NCI-H1092 (cell line): ENCODE results near the gene ELANE.
"Not testable (repeated sequence)": the region's sequence is repeated elsewhere in the genome, so short reads cannot be mapped to it uniquely, and the experiment has no call there.

Source experiments
- DNase-seq: peaks from one replicate; lab custom pipeline; 2025; lab: John Stamatoyannopoulos, UW

ELANE gene

DNA sequence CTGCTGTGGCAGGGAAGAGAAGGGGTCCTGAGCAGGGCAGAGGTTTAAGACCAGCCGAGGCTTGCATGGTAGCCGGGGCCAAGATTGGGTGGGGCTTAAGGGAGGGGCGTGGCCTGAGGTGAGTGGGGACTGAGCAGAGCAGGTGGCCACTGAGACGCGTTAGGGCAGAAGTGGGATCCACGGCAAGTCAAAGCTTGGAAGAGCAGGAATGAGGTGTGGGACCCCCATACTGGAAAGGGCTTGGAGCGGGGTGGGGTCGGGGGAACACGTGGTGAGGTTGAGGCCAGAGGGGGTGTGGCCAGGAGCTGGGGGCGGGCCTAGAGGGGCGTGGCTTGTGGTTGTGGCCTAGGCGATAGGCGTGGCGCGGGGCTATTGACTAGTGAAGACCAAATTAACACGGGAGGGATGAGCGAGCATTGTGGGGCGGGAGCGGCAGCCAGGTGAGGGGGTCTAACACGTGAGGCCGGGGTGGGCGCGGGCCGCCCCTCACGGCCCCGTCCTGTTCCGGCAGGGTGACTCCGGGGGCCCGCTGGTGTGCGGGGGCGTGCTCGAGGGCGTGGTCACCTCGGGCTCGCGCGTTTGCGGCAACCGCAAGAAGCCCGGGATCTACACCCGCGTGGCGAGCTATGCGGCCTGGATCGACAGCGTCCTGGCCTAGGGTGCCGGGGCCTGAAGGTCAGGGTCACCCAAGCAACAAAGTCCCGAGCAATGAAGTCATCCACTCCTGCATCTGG lies 10.6 kb downstream of the ELANE start:
- no peak for DNase-seq

- DNase-seq: no peak
Measured at GRCh38 chr19:863315-863620, 11.2 kb downstream of the ELANE start.

DNA sequence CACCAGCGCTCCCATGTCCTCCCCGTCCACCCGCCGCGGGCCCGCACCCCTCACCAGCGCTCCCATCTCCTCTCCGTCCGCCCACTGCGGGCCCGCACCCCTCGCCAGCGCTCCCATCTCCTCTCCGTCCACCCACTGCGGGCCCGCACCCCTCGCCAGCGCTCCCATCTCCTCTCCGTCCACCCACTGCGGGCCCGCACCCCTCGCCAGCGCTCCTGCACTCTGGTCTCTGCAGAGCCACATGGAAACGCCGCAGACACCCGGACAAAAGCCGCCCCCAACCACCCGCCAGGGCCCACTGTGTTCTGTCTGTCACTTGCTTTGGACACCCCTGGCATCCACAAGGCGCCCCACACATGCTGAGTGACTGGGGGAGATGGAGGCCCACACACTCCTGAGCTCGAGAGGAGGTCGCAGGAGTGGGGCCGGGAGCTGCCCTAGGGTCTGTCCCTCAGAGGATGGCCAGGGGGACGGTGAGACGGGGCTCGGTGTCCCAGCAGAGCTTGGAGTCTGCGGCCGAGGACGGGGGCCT lies 14.7 kb downstream of the ELANE start:
- DNase-seq: no peak

GRCh38 chr19:867301-867793 lies 15.2 kb downstream of the ELANE start:
- no peak for DNase-seq

DNA sequence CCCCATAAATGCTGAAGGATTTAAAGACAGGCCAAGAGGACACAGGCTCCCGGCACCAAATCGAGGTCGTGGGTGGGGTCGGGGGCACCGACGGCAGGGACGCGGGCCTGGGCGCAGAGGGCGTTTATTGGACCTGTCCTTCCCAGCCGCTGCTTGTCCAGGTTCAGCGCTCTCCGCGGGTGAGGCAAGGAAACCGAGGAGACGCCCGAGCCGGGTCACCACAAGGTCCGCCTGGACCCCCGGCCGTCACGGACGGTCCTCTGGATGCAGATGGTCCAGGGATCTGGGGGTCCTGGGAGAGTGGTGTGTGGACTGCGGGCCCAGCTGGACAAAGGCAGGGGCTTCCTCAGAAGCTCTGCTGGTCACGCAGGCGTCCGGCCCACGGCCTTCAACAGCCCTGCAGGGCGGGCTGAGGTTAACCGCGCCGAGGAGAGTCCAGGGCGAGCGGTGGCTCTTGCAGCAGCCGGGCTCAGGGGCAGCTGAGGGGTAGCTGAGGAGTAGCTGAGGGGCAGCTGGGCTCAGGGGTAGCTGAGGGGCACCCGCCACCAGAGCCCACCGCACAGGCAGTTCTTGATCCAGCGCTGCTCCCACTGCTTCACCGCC lies 15.9 kb downstream of the ELANE start:
- DNase-seq: no peak

DNA sequence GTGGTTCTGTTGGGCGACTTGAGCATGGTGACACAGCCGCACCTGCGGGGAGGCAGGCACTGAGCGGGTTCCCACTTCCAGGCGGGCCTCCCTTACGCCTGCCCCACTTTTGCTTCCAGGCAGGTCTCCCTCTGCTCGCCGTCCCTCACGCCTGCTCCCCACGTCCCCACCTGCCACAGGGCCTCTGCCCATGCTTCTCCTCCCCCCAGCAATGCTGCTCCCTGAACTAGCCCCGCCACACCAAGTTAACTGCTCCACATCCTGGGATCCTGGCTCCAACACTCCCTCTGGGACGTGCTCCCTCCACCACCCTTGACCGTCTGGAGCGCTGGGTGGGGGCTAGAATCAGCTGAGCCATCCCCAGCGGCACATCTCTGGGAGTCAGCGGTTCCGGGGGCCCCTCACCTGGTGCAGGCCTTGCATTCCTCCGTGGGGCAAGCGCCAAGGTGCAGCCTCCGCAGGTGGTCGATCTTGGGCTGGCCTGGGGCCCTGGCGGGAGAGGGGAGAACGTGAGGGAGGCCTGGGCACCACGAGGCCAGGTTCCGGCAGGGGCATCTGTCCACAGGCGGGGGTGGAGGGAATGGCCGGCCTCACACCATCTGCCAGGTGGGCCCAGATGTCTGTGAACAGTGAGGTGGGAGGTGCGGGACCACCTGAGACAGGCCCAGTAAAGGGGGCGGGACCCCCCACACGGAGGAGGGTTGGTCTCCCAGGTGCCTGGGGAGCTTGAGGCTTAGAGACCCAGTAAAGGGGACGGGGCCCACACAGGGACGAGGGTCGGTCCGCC lies 16.5 kb downstream of the ELANE start:
- DNase-seq: no peak

- DNase-seq: no peak
Measured at GRCh38 chr19:869245-870177, 17.4 kb downstream of the ELANE start.

- no peak for DNase-seq
Measured at GRCh38 chr19:870314-870713, 18.2 kb downstream of the ELANE start.

DNA sequence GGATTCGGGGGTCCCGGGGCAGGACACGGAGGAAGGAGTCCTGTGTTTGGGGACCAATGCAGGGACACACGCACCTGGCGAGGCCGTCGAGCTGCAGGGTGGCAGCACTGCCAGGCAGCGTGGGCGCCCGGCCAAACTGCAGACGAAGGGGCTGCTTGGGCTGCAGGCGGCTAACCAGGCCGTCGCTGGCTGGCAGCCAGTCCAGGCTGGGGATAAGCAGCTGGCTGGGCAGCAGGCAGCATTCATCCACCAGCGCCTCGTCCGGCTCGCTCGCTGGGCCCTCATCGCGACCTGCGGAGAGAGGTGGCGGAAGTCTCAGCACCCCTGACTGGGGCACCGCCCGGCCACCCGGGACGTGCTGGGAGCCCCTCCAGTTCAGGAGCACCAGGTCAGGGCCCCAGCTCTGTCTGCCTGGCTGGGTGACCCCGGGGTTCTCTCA lies 18.9 kb downstream of the ELANE start:
- peak; percentile 88 for DNase-seq

- DNase-seq: no peak
Measured at GRCh38 chr19:871446-872265, 19.6 kb downstream of the ELANE start.

DNA sequence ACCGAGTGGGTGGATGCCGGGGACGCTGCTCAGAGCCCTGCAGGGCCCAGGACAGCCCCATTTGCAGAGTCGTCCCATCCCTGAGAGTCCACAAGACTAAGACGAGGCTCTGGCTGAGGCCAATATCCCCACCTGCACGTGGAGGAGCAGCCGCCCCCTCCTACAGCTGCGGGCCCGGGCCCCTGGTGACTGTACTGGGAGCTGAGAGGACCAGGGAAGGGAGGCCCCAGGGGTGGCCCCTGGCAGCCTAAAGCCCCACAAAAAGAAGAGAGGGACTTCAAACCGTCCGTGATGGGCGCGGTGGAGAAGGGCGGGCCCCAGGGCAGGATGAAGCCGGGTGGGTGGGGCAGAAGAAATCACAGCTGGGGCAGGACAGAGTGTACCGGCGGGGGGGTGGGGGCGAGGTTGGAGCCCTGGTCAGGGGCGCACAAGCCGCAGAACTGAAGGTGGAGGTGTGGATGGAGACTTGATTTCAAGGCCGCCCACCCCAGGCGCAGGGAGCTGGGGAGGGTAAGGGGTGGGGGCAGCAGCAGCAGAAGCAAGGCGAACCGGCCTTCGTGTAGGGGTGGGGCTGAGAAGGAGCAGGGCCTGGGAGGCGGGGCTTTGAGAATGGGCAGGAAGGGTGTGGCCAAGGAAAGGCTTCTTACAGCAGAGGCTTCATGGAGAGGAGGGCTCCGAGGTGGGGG lies 20.3 kb downstream of the ELANE start:
- no peak for DNase-seq

DNA sequence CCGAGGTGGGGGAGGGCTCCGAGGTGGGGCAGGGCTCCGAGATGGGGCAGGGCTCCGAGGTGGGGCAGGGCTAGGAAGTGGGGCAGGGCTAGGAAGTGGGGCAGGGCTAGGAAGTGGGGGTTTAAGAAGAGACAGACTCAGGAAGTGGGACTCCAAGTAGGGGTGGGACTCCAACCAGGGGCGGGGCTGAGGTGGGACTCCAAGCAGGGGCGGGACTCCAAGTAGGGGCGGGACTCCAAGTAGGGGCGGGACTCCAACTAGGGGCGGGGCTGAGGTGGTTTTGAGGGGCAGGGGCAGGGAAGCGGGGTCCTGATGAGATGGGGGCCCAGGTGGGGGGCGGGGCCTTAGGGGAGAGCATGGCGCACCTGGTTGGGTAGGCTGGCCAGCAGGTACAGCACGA lies 21.0 kb downstream of the ELANE start:
- DNase-seq: no peak

GRCh38 chr19:873561-874041 lies 21.5 kb downstream of the ELANE start:
- no peak for DNase-seq

- DNase-seq: no peak
Measured at GRCh38 chr19:875265-875879, 23.3 kb downstream of the ELANE start.

DNA sequence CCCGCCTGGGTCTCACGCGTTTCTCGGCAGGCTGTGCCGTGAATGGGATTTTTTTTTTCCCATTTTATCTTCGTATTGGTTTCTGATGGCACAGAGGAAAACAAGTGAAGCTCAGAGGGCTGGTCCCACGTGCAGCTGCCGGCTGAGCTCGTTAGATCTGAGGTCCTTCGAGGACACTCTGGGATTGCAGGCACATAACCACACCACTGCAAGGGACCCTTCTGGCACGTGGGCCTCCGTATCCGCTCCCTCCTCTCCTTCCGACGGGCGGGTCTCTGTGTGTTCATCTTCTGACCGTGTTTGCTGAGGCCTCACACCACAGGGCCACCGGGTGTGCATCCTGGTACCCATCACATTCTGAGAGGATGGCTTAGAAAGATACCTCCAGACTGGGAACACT lies 24.0 kb downstream of the ELANE start:
- no peak for DNase-seq

GRCh38 chr19:876780-877314 lies 24.7 kb downstream of the ELANE start:
- no peak for DNase-seq

DNA sequence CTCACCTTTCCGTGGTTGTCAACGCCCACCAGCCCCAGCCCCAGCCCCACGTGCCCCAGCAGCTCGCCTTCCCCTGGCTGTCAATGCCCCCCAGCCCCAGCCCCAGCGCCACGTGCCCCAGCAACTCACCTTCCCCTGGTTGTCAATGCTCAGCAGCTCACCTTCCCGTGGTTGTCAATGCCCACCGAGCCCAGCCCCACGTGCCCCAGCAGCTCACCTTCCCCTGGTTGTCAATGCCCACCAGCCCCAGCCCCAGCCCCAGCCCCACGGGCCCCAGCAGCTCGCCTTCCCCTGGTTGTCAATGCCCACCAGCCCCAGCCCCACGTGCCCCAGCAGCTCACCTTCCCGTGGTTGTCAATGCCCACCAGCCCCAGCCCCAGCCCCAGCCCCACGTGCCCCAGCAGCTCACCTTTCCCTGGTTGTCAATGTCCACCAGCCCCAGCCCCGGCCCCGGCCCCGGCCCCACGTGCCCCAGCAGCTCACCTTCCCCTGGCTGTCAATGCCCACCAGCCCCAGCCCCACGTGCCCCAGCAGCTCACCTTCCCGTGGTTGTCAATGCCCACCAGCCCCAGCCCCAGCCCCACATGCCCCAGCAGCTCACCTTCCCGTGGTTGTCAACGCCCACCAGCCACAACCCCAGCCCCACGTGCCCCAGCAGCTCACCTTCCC lies 26.0 kb downstream of the ELANE start:
- not testable (repeated sequence) for DNase-seq

DNA sequence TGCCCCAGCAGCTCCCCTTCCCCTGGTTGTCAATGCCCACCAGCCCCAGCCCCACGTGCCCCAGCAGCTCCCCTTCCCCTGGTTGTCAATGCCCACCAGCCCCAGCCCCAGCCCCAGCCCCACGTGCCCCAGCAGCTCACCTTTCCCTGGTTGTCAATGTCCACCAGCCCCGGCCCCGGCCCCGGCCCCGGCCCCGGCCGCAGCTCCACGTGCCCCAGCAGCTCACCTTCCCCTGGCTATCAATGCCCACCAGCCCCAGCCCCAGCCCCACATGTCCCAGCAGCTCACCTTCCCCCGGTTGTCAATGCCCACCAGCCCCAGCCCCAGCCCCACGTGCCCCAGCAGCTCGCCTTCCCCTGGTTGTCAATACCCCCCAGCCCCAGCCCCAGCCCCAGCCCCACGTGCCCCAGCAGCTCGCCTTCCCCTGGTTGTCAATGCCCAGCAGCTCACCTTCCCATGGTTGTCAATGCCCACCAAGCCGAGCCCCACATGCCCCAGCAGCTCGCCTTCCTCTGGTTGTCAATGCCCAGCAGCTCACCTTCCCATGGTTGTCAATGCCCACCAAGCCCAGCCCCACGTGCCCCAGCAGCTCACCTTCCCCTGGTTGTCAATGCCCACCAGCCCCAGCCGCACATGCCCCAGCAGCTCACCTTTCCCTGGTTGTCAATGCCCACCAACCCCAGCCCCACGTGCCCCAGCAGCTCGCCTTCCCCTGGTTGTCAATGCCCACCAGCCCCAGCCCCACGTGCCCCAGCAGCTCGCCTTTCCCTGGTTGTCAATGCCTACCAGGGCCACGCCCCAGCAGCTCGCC lies 26.9 kb downstream of the ELANE start:
- not testable (repeated sequence) for DNase-seq
